Kidney (tissue), 14 donors: ENCODE measurements around the gene DENND2A. TPM values are rescaled to one million over a fixed set of nuclear protein-coding genes. Genes with fewer than 3 reads are reported as not detected.
"Not testable (repeated sequence)": the region's sequence is repeated elsewhere in the genome, so short reads cannot be mapped to it uniquely, and the experiment has no call there.

Experiments
- DNase-seq, 5 donors: peaks; one replicate each; pipeline ENCODE4 v3.0.0-alpha.2; 2013 to 2020
- FAIRE-seq: peaks from 2 replicates; lab custom pipeline; 2012; peaks lifted over from hg19 to GRCh38; lab: Jason Lieb, UNC
- H3K27ac ChIP-seq, 2 donors: one replicate each; pipeline ENCODE4 v1.7.0; 2013; ENCODE audit warnings: low read depth in 2 of 2, low read length in 2 of 2, inconsistent platforms in 1 of 2
- H3K27me3 ChIP-seq: one replicate; pipeline ENCODE4 v1.7.1; 2013; ENCODE audit warnings: low read length, inconsistent platforms; ENCODE audit not compliant: control insufficient read depth, insufficient read depth
- H3K36me3 ChIP-seq, 3 donors: one replicate each; pipeline versions ENCODE4 v1.7.0 to v1.7.1; 2013; ENCODE audit warnings: low read length in 3 of 3, control low read depth in 1 of 3, inconsistent platforms in 1 of 3; ENCODE audit not compliant: insufficient read depth in 3 of 3, control insufficient read depth in 2 of 3
- H3K4me1 ChIP-seq, 3 donors: one replicate each; pipeline versions ENCODE4 v1.7.0 to v1.7.1; 2013; ENCODE audit warnings: low read length in 3 of 3, inconsistent platforms in 1 of 3, low read depth in 1 of 3; ENCODE audit not compliant: control insufficient read depth in 2 of 3, insufficient read depth in 2 of 3
- H3K4me3 ChIP-seq, 3 donors: one replicate each; pipeline versions ENCODE4 v1.7.0 to v1.8.1; 2013; ENCODE audit warnings: low read length in 3 of 3, control low read depth in 1 of 3, inconsistent platforms in 1 of 3
- H3K9ac ChIP-seq, 3 donors: one replicate each; pipeline versions ENCODE4 v1.7.0 to v1.7.1; 2013; ENCODE audit warnings: low read length in 3 of 3, control low read depth in 1 of 3, inconsistent platforms in 1 of 3
- H3K9me3 ChIP-seq, 3 donors: one replicate each; pipeline versions ENCODE4 v1.7.0 to v1.7.1; 2013; ENCODE audit warnings: low read length in 3 of 3, control low read depth in 1 of 3, inconsistent platforms in 1 of 3; ENCODE audit not compliant: control insufficient read depth in 2 of 3, insufficient read depth in 1 of 3
- CTCF ChIP-seq: IDR thresholded peaks from 3 replicates; pipeline ENCODE4 v1.5.1; 2012; ENCODE audit warnings: mild to moderate bottlenecking, moderate library complexity, borderline replicate concordance; ENCODE audit not compliant: insufficient read depth; ENCODE audit errors: extremely low read depth
- intact Hi-C: fragments of 100-400 bp; cut with DNase I; formaldehyde crosslinking; loops from one replicate; pipeline ENCODE4 v1.11.1; 2022
- polyA plus RNA-seq: library from polyadenylated mRNA; stranded (reverse); fragments of 350-450 nt; fragmentation: Illumina TruSeq; extraction: RNeasy Lipid Tissue Mini Kit (QIAGEN cat#74804); gene quantifications from one replicate; pipeline ENCODE4 v1.2.3, GENCODE V29; 2014; ENCODE audit warnings: low read depth, low replicate concordance; ENCODE audit not compliant: insufficient read depth
- total RNA-seq: library from RNA; stranded (reverse); fragmentation: NEBNext Ultra II Directional; extraction: Animal tissue kit (Norgen Biotek cat#: 25700); gene quantifications from one replicate; pipeline ENCODE4 v1.2.1, GENCODE V29; 2021
- donor health status: control.
- donor health status: control.
- donor health status: control.
- donor health status: control.
- donor health status: control.
- donor health status: DM: yes; HTN: yes; CAD: no.
- donor health status: Normal renal cell carcinoma (clear cell type).

DENND2A gene
- total and polyA plus RNA-seq, 2 donors from 2014 or later: 6.5 to 18.0 TPM

GRCh38 chr7:140678081-140678815, 37.6 kb upstream of the DENND2A start:
- intact Hi-C loops: no loop called here
- no peak for FAIRE-seq

GRCh38 chr7:140677496-140677895, 36.9 kb upstream of the DENND2A start:
- TF ChIP-seq CTCF: no peak
- no peak overlapping the region for H3K4me3 ChIP-seq
- H3K27me3 ChIP-seq: no peaks in the 10 kb centered on the region
- H3K27ac ChIP-seq: no peak overlapping the region
- H3K36me3 ChIP-seq: peaks cover 0 to 9% (median 3%) of the 10 kb centered on the region in 3 donors
- no peak overlapping the region for H3K9ac ChIP-seq
- no peaks in the 10 kb centered on the region for H3K9me3 ChIP-seq
- intact Hi-C loops: no loop called here
- no peak for DNase-seq
- peaks cover 0 to 18% (median 0%) of the 10 kb centered on the region in 3 donors for H3K4me1 ChIP-seq
- FAIRE-seq: no peak

More at GRCh38 chr7:140678081-140678815, 37.6 kb upstream of the DENND2A start:
- DNase-seq: peak in 1 of 5 donors; percentile 50
- peaks cover 0 to 17% (median 0%) of the 10 kb centered on the region in 3 donors for H3K4me1 ChIP-seq
- no peak for TF ChIP-seq CTCF
- peaks cover 0 to 9% (median 3%) of the 10 kb centered on the region in 3 donors for H3K36me3 ChIP-seq
- H3K27me3 ChIP-seq: no peaks in the 10 kb centered on the region
- H3K9ac ChIP-seq: no peak overlapping the region
- H3K4me3 ChIP-seq: no peak overlapping the region
- no peaks in the 10 kb centered on the region for H3K9me3 ChIP-seq
- H3K27ac ChIP-seq: no peak overlapping the region

DNA sequence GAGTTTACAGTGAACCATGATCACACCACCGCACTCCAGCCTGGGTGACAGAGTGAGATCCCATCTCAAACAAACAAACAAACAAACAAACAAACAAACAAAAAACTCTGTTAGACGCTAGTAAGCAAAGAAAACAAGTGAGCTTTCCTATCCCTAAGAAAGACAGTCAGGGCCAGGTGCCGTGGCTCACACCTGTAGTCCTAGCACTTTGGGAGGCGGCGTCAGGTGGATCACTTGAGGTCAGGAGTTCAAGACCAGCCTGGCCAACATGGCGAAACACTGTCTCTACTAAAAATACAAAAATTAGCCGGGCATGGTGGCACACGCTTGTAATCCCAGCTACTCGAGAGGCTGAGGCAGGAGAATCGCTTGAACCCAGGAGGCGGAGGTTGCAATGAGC, 36.3 kb upstream of the DENND2A start:
- H3K9me3 ChIP-seq, H3K9ac ChIP-seq, FAIRE-seq, intact Hi-C loops, H3K36me3 ChIP-seq, H3K27me3 ChIP-seq, H3K4me3 ChIP-seq, DNase-seq, H3K27ac ChIP-seq: not testable (repeated sequence)
- peaks cover 0 to 18% (median 0%) of the 10 kb centered on the region in 3 donors for H3K4me1 ChIP-seq

DNA sequence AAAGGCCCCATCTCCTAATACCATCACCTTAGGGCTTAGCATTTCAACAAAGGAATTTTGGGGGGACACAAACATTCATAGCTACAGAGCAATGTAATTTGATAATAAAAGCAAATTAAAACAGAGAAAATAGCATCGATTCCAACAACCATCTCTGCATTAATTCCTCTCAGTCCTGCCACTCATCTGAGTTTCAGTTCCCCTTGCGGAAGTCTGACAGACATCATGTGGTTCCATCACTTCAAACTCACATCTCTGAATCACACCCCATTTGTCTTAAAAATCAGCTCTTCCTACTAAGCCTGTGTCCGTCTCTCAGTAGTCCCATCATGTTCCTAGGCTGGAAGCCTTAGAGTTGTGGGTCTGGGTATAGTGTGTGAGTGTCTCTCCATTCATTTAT, 35.7 kb upstream of the DENND2A start:
- Histone ChIP-seq H3K9ac (no peak overlapping the region), H3K27ac (no peak overlapping the region), H3K9me3 (no peaks in the 10 kb centered on the region), H3K4me1 (peaks cover 0 to 18% (median 0%) of the 10 kb centered on the region in 3 donors), H3K36me3 (peaks cover 0 to 9% (median 3%) of the 10 kb centered on the region in 3 donors), H3K4me3 (no peak overlapping the region), H3K27me3 (no peaks in the 10 kb centered on the region)
- FAIRE-seq (no peak), DNase-seq (no peak)
- intact Hi-C loops: no loop called here
- TF ChIP-seq CTCF: no peak
